HG02763 (cell line): ENCODE data around the gene ZNF529.
"Not testable (repeated sequence)": the region's sequence is repeated elsewhere in the genome, so short reads cannot be mapped to it uniquely, and the experiment has no call there.

ENCODE experiments used
- ATAC-seq: cut with Tn5 transposase; IDR thresholded peaks from one replicate; pipeline ENCODE4 v1.9.1; 2021; ENCODE audit warnings: mild to moderate bottlenecking, moderate library complexity; ENCODE audit not compliant: unreplicated experiment

The ZNF529 gene

DNA sequence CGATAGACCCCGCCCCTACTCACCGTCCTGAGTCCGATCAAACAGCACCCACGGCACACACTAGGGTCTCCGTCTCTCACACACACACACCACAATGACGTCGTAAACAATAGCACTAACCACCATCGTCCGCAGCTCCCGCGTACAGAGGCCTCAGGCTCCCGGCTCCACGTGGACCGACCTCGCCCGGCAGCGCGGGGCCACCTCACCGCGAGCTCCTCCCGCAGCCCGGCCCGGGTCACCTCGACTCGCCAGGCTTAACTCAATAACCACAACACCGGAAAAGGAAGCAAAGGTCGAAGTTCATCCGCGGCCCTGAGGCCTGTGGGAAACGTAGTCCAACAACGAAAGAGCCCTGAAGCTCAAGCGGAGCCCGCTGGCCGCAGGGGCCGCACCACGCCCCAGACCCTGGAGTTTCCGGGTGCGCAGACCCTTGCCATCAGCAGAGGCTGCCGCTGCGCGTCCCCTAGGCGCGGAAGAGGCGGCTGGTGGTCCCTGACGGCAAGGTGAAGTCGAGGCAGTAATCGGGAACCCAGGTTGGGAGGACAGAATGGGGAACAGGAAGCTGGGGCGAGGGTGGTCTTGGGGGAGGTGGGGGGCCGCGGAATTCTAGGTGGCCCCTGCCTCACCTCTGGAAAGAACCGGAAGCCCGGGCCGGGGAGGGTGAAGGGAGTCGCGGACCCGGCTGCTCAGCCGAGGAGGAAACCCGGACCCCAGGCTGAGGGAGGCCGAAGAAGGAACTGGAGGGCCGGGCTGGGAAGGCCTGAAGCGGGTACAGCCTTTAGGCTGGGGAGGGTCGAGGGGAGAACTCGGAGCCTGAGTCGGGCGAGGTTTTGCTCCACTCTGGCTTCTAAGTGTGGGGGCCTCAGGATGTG lies at the start of gene ZNF529:
TSS of gene ZNF529 (minus strand) at position 273 of the 875 bp plus-strand sequence. CDS start 946 bp downstream, outside the sequence.
- ATAC-seq: peak; percentile 86

DNA sequence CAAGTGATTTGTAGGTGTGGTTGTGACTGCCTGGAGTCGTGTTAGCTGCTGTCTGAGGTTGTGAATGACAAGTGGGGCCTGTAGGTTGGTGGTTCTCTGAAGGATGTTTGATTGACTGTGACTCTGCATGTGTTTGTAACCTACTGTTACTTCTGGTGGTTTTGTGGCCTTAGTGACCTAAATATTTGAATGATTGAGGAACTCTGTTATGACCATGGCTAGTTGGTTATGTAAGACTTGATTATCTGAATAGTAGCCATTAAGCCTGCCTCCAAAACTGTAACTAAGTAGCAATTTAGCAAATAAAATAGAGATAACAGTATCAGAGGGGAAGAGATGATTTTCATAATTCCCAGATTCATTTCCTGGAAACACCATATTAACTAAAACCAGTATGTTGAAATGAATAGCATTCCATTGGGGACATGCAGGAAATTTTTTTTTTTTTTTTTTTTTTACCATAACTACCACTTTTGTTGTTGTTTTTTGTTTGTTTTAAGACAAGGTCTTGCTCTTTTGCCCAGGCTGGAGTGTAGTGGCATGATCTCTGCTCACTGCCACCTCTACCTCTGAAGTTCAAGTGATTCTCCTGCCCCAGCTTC lies 32.9 kb upstream of the ZNF529 start:
- ATAC-seq: no peak

DNA sequence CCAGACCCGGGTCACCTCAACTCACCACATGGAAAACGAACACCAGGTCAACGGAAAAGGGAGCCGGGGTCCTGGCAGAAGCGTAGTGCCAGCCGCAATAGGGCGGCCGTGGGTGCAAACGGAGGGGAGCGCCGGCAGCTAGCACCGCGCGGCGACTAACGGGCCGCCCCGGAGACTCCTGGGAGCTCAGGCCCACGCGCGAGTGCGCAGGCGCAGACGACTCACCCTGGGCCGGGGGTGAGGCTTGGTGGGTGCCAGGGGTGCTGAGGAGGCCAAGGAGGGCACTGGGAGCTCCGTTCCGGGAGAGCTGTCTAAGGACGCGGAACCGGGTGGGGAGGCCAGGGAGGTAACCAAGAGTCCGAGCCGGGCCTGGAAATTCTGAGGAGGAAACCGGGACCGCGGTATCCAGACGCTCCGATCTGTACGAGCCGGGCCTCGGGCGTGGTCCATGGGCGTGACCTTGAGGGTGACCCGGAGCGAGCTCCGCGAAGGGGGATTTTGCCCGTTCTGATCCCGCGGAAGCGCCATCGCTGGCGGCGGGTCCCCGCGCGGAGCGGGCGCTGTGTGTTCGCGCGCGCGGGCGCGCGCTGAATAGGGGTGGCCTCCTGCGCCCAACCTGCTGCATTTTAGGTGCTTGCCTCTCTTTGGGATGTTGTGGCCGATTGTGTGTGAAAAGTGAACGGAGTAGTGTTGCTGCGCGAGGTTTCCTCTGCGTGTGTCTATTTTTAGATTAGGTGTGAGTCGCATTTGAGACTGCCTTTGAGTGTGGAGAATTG lies 32.2 kb upstream of the ZNF529 start, which contains the start of gene ZNF382:
TSS of gene ZNF382 (plus strand) at position 213 of the 776 bp plus-strand sequence. CDS start 4,602 bp downstream, outside the sequence.
- ATAC-seq: peak; percentile 64

DNA sequence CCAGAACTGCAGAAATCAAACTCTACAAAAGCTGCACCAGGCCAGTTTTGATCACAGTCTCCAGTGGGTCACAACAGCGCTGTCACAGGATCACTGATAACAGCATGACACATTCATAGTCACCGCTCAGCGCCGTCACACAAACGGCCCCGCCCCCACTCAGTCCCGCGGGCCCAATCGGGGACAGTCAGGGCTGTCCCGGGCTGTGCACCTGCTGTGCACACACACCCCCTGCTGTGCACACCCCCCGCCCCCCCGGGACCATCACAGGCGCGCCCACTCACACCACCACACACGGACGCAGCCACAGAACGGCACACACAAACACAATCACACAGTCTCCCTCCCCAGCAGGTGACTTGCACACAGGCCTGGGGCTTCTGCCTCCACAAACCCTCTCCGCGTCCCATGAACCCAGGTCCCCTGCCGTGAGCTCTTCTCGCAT lies 31.6 kb upstream of the ZNF529 start:
- ATAC-seq: peak; percentile 79

DNA sequence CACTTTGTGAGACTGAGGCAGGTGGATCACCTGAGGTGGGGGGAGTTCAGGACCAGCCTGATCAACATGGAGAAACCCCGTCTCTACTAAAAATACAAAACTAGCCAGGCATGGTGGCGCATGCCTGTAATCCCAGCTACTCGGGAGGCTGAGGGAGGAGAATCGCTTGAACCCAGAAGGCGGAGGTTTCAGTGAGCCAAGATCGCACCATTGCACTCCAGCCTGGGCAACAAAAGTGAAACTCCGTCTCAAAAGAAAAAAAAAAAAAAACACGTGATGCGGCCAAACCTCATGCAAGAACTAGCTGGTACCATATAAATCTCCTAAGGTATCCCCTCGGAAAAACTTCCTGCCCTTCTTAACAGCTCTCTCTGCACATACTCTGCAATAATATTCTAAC lies 29.6 kb upstream of the ZNF529 start:
- not testable (repeated sequence) for ATAC-seq

DNA sequence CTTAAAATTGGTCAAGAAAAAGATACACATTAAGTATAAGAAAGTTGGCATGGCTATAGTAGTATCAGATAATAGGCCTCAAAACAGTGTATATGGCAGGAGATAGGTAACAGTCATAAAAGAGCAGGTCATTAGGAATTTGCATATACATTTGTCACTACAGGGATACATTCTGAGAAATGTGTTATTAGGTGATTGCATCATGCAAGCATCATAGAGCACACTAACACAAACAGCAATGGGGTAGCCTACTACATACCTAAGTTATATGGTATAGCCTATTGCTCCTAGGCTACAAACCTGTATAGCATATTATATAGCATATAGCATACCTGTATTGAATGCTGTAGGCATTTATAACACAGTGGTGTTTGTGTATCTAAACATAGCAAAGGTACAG lies 6.2 kb upstream of the ZNF529 start:
- no peak for ATAC-seq

DNA sequence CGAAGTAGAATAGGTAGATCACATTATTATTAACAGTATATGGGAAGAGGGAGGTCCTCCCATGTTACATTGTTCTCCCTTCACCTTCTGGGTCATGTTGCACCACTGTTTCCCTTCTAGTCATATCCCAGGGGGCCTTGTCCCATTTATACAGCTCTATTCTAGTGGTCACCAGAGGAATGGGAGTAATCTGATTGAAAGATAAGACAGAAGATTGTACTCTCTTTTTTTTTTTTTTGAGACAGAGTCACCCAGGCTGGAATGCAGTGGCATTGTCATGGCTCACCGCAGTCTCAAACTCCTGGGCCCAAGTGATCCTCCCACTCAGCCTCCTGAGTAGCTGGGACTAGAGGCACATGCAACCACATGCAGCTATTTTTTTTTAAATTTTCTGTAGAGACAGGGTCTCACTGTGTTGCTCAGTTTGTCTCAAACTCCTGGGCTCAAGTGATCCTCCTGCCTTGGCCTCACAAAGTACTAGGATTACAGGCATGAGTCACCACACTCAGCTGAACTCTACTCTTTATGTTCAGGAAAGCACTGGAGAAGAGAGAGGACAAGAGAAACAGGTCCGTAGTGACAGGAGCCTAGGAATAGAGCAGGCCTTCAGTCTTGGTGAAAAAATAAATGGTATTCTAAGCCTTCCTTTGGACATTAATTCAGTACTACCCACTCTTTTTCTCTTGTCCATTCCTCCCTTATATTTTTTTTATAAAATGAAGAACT lies 4.3 kb upstream of the ZNF529 start:
- no peak for ATAC-seq

DNA sequence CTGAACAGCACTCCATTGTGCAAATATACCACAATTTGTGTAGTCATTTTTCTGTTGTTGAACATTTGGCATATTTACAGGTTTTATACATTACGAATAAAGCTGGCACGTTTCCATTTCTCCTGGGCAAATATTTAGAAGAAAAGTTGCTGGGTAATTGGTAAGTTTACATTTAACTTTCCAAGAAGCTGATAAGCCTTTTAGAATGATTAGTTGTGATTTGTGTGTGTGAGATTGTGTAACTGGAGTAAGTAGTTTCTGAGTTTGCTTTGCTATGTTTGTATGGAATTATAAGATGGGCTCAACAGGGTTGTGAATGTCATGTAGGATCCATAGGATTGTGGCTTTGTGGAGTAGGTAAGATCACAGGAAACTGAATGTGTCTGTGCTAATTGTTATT lies 1.6 kb upstream of the ZNF529 start:
- ATAC-seq: no peak

DNA sequence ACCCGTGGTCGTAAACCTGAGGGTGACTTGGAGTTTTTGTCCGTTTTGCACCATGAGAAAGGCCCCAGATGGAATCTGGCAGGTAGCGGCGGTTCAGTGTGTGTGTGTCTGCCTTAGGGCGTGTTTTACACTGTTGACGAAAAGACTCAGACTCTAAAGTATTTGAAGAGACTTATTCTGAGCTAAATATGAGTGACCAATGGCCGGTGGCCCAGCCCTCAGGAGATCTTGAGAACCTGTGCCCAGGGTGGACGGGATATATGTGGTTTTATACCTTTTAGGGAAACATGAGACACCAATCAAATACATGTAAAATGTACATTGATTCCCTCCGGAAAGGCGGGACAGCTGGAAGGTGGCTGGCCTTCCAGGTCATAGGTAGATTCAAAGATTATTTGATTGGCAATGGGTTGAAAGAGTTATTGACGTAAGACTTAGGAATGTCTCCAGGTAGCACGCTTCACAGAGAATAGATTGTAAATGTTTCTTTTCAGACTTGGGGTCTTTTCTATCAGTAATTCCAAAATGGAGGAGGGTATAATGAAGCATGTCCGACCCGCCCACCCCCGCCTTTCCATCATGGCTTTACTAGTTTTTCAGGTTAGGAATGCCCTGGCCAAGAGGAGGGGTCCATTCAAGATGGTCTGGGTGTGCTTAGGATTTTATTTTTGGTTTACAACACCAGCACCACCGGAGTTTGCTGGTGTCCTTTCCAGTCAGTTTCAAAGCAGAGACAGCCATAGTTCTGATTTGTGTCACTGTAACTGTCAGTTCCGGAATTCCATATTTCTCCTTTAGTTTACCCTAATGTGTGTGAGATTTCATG lies 1.0 kb upstream of the ZNF529 start:
- peak; percentile 8 for ATAC-seq

DNA sequence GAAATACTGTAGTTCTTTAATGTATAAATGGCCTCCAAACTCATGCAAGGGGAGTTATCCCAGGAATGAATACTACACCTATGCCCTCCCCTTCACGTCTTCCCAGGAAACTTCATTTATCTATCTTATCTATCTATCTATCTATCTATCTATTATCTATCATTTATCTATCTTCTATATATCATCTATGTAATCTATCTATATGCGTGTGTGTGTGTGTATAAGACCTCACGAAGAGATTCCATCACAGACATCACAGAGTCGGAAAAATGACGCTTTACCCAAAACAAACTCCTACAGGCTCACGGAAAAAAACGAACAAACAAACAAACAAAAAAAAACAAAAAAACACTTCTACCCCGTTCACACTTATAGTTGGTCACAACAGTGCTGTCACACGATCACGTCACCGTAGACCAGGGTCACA lies 486 bp downstream of the ZNF529 start:
- no peak for ATAC-seq

DNA sequence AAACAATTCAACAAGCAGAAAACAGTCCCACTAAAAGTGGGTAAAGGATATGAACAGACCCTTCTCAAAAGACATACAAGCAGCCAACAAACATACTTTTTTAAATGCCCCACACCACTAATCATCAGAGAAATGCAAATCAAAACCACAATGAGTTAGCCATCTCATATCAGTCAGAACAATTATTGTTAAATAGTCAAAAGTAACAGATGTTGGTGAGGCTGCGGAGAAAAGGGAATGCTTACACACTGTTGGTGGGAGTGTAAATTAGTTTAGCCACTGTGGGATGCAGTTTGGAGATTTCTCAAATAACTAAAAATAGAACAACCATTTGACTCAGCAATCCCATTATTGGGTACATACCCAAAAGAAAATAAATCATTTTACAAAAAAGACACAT lies 8.7 kb downstream of the ZNF529 start:
- no peak for ATAC-seq

DNA sequence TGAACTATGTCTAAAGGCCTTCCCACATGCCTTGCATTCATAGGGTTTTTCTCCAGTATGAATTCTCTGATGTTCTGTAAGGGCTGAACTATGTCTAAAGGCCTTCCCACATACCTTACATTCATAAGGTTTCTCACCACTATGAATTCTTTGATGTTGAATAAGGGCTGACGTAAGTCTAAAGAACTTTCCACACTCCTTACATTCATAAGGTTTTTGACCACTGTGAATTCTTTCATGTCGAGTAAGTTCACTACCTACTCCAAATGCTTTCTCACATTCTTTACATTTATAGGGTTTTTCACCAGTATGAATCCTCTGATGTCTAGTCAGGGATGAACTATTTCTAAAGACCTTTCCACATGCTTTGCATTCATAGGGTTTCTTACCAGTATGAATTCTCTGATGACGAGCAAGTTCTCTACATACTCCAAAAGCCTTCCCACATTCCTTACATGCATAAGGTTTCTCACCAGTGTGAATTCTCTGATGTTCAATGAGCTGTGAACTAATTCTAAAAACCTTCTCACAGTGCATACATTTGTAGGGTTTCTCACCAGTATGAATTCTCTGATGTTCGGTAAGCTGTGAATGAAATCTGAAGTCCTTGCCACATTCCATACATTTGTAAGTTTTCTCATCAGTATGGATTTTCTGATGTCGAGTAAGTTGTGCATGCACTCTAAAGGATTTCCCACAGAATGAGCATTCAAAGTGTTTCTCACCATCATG lies 25.9 kb downstream of the ZNF529 start:
- ATAC-seq: no peak

DNA sequence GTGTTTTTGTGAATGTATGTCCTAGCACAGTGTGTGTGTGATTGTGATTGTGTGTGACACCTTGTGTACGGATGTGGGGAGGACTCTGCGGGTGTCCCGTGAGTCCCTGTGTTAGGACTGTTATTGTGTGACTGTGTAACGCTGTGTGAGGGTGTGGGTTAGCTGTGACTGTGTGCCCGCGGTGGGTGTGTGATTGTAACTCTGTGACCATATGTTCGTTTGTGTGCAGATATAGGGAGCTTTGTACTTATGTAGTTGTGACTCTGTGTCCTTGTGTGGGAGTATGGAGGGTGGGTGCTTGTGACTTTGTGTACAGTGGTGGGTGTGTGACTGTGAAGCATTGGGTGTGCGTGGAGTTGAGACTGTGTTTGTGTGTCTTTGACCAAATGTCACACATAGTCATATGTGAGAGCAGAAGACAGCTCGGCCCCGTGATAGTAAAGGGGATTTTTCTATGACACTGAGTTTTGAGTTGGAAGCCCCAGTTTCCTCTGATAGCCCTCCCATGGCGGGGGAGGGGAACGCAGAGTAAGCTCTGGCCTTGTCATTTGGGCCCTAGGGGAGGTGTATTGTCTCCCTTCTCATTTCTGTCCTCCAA lies 44.1 kb downstream of the ZNF529 start:
- no peak for ATAC-seq

DNA sequence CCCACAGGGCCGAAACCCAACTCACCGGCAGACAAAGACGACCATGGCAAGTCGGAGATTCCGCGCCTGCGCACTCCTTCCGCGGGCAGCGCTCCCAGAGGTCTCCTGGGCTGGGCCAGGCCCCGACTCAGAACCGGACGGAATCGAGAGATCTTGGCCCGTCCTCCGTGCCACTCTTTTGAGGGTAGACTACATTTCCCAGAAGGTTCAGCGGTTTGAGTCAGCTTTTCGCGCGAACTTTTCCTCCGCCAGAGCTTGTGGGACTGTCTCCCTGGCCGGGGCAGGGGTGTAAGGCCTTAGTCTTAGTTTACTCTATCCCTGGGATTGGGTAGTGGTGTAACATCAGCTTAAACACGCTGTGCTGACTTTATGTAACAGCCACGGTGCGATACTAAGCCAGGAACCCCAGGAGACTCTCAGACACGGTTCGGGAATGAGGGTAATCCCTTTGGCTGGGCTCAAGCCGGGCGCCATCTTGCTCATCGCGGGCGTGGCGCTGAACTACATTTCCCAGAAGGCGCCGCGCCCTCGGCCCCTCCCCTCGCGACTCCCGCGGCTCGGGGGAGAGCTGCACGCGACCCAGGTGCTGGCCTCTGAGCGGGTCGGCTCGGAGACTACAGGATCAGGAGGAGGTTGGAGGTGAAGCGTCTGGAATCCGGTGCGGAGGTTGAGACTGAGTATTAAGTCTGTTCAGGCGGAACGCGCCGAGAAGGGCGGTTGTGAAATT lies 44.7 kb downstream of the ZNF529 start, which contains the start of gene ZNF260:
TSS of gene ZNF260 (minus strand) at position 78 of the 727 bp plus-strand sequence. CDS start 13,033 bp downstream, outside the sequence.
- ATAC-seq: peak; percentile 88

DNA sequence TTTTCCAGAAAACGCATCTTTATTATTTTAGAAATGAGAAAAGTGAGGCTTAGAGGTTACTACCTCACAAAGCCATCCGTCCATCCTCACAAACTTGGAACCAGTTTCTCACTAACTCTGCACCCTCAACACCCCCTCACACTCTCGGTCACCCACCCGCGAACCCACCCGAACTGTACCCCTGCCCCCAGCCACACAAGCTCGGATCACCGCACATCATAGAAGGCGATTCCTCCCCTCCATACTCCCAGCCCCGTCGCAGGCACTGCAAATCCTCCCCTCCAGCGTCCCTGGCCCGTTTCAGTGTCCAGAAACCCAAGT lies 45.3 kb downstream of the ZNF529 start:
- ATAC-seq: no peak

DNA sequence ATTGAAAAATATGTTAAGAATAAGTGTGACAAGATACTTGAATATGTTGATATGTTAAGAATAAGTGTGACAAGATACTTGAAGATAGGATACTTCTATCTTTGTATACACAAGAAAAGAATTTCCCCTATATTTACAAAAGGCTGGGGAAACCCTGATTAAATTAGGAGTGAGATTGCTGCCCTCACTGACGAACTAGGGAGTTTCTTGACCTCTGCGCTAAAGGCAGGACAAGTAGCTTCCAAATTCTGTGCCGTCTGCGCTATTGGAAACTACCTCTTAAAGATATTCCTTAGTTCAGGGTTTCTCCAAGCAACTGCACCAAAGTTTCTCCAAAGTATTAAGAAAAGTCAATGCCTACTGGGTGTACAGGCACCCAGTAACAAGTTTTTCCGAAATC lies 45.8 kb downstream of the ZNF529 start:
- ATAC-seq: no peak

DNA sequence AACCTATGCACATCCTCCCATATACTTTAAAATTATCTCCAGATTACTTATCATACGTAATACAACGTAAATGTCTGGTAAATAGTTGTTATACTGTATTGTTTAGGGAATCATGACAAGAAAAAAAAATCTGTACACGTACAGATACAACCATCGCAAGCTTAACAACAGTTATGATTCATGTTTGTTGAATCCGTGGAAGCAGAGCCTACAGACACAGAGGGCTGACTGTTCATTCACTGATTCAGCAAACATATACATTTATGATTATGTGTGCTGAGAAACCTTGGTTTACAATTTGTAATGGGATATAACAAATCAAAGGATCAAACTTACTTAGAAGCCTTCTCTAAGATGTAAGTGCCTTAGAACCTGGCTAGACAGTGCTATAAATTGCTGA lies 46.5 kb downstream of the ZNF529 start:
- ATAC-seq: no peak

DNA sequence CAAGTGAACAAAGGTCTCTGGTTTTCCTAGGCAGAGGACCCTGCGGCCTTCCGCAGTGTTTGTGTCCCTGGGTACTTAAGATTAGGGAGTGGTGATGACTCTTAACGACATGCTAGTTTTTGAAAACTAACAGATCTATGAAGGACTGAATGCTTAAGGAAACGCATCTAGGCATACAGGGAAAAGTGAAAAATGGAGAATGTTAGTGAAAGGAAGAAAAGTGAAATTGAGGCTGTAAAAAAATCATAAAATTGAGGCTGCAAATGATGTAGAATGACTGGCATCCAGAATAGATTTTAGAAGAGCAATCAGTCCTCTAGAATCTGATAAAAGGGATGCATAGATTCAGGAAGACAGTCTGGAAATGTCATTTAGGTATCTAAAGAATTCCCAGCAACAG lies 48.5 kb downstream of the ZNF529 start:
- no peak for ATAC-seq
